Epithelial cell of umbilical artery (primary cell): ENCODE data around the gene HOGA1. TPM values are rescaled to one million over a fixed set of nuclear protein-coding genes. Genes with fewer than 3 reads are reported as not detected.

ENCODE experiments used
- total RNA-seq: library from RNA; depleted of rRNA; stranded (reverse); fragments of >200 nt; gene quantifications from 2 replicates; pipeline ENCODE4 v1.2.3, GENCODE V29; 2014

HOGA1 gene
- total RNA-seq: 0.32 and 1.1 TPM in 2 replicates

DNA sequence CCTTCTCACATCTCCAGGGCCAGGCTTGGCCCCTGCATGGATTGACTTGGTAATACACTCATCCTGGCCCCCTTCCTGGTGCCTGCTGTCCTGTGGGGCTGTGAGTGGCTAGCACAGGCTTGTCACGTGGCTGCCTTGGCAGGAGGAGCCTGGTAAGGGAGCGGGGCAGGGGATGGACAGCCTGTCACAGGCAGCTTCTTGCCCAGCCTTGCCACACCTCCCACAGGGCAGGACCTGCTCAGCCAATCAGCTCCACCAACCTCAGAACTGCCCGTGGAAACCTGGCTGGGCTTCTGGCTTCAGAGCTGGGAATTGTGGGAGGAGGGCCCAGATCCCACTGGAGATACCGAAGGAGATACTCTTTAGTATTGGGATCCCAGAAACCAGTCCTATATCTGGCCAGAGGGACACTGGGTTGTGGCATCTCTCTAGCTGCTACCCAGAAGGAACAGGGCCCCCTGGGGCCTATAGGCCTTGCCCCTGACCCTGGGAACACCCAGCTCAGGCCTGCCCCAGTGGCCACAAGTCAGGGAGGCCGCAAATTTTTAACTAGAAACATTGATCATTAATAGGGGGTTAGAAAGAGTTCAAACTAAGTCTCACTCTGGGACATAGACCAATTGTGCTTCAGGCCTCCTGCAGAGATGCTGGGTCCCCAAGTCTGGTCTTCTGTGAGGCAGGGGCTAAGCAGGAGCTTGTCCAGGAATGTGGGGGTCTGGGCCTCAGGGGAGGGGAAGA lies at the start of gene HOGA1:
HOGA1 (plus strand) TSS at position 330 of the 738 bp plus-strand sequence; CDS start at position 645, 315 bp downstream.

GRCh38 chr10:97572214-97572989 lies 11.8 kb upstream of the HOGA1 start, which contains the start of gene ANKRD2:
TSS of gene ANKRD2 (plus strand) at chr10:97572779. CDS start at chr10:97572789, 10 bp downstream.

DNA sequence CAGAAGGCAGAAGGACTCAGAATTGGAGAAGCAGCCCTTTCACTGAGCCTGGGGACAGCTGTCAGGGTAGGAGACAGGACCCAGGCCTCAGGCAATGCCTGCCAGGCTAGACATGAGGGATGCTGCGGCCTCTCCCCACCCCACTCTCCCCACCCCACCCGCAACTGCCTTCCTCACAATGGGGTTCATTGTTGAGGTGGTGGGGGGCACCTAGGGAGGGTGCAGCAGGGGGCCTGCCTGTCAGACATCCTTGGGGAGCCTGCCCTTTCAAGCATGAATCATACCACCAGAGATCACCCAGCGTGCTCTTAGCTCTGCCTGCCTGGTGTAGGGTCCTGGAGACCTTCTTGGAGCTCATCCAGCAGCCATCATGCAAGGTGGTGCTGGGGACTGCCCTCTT lies 5.3 kb downstream of the HOGA1 start, which contains the start of gene C10orf62:
C10orf62 (plus strand) TSS at position 243 of the 400 bp plus-strand sequence. CDS start 177 bp downstream, outside the sequence.

GRCh38 chr10:97632949-97633884 lies 49.0 kb downstream of the HOGA1 start, which contains the start of gene MORN4:
TSS of gene MORN4 (minus strand) at chr10:97633500. CDS start at chr10:97619653, 13,847 bp downstream.

DNA sequence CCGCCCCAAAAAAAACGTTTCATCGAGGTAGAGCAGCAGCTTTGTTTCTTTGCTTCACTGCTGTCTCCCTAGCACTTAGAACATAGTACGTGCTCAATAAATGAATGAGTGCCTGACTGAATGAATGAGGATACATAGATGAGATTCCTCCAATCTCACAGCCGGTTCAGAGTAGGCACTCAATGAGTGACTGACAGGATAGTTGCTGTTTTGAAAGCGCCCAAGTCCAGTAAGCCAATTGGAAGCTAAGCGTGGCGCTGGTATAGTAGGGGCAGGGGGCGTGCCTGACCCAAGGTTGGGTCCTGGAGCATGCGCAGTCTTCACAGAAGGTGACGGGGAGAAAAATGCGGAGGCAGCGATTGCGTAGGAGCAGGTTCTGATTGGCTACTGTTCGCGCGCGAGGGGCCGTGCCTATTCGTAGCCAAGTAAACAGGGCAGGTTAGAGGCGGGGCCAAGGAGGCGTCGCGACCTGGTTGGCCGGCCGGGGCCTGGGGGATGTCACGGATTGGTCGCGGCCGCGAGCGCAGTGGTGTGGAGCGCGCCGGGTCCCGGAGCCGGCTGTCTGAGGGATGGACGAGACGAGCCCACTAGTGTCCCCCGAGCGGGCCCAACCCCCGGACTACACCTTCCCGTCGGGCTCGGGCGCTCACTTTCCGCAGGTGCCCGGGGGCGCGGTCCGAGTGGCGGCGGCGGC lies 56.1 kb downstream of the HOGA1 start, which contains the start of gene PI4K2A:
PI4K2A (plus strand) TSS at position 498 of the 694 bp plus-strand sequence; CDS start at position 570, 72 bp downstream.

Other genes starting within 250 kb of the HOGA1 start
- 13.8 and 14.0 TPM in 2 replicates for gene FRAT2, start 249.7 kb upstream of the HOGA1 start, total RNA-seq
- 13.3 and 17.8 TPM in 2 replicates for gene RRP12, start 183.0 kb upstream of the HOGA1 start, total RNA-seq
- gene PGAM1, start 158.2 kb upstream of the HOGA1 start, total RNA-seq: 376 and 402 TPM in 2 replicates
- 36.4 and 54.0 TPM in 2 replicates for gene EXOSC1, start 138.4 kb upstream of the HOGA1 start, total RNA-seq
- 37.7 and 47.7 TPM in 2 replicates for gene ZDHHC16, start 138.2 kb upstream of the HOGA1 start, total RNA-seq
- 70.1 and 91.6 TPM in 2 replicates for gene MMS19, start 86.0 kb upstream of the HOGA1 start, total RNA-seq
- gene UBTD1, start 85.5 kb upstream of the HOGA1 start, total RNA-seq: 30.9 and 50.0 TPM in 2 replicates
- gene ANKRD2, start 11.6 kb upstream of the HOGA1 start, total RNA-seq: 0.97 and 2.1 TPM in 2 replicates
- not detected in 2 replicates for gene C10orf62, start 5.3 kb downstream of the HOGA1 start, total RNA-seq
- 2.3 and 9.1 TPM in 2 replicates for gene MORN4, start 49.1 kb downstream of the HOGA1 start, total RNA-seq
- gene PI4K2A, start 56.3 kb downstream of the HOGA1 start, total RNA-seq: 11.4 and 17.2 TPM in 2 replicates
- gene AVPI1, start 102.9 kb downstream of the HOGA1 start, total RNA-seq: 1.5 and 1.9 TPM in 2 replicates
- gene MARVELD1, start 129.3 kb downstream of the HOGA1 start, total RNA-seq: 12.9 and 13.3 TPM in 2 replicates
- gene ZFYVE27, start 152.7 kb downstream of the HOGA1 start, total RNA-seq: 18.5 and 19.2 TPM in 2 replicates
- gene SFRP5, start 187.6 kb downstream of the HOGA1 start, total RNA-seq: not detected in 2 replicates